Left ventricle myocardium inferior (tissue), 1 donor: ENCODE results near the gene ITGA2. TPM values are rescaled to one million over a fixed set of nuclear protein-coding genes. Genes with fewer than 3 reads are reported as not detected.
A peak's percentile ranks its signal among the peaks of the same experiment; 100 is the strongest.

ENCODE experiments used
- DNase-seq: peaks from one replicate; pipeline ENCODE4 v3.0.0-alpha.2; 2020
- H3K27ac ChIP-seq: fragments of 200-600 bp; replicated peaks from 2 replicates; pipeline ENCODE4 v1.8.0; 2021
- H3K27me3 ChIP-seq: fragments of 200-600 bp; 2 replicates; pipeline ENCODE4 v1.8.0; 2021; ENCODE audit warnings: low read depth
- H3K36me3 ChIP-seq: fragments of 200-600 bp; 2 replicates; pipeline ENCODE4 v1.8.0; 2021
- H3K4me1 ChIP-seq: fragments of 200-600 bp; 2 replicates; pipeline ENCODE4 v1.8.0; 2021
- H3K4me3 ChIP-seq: fragments of 200-600 bp; 2 replicates; pipeline ENCODE4 v1.8.0; 2021; ENCODE audit warnings: mild to moderate bottlenecking, moderate library complexity
- H3K9me3 ChIP-seq: fragments of 200-600 bp; replicated peaks from 2 replicates; pipeline ENCODE4 v1.8.0; 2021
- CTCF ChIP-seq: fragments of 200-600 bp; IDR thresholded peaks from 2 replicates; pipeline ENCODE4 v1.8.0; 2021; ENCODE audit warnings: antibody characterized with exemption, mild to moderate bottlenecking, borderline replicate concordance
- intact Hi-C: fragments of 100-400 bp; cut with micrococcal nuclease; formaldehyde crosslinking; loops from one replicate; pipeline ENCODE4 v1.11.0; 2022
- total RNA-seq: library from RNA; stranded (reverse); fragmentation: NEBNext Ultra II Directional; extraction: Animal tissue kit (Norgen Biotek cat#: 25700); gene quantifications from one replicate; pipeline ENCODE4 v1.2.1, GENCODE V29; 2021
- donor health status: DM: no; HTN: yes; CAD: no; lungs with severe emphysema.

ITGA2 gene
- total RNA-seq, 1 donor from 2014 or later: 0.80 TPM

GRCh38 chr5:52947851-52948250, 41.3 kb upstream of the ITGA2 start:
- H3K4me3 ChIP-seq: no peak overlapping the region
- peak overlapping the region; percentile 37 for H3K27ac ChIP-seq
- peaks cover 7% of the 10 kb centered on the region for H3K36me3 ChIP-seq
- no peak for DNase-seq
- no peak for TF ChIP-seq CTCF
- peaks cover 34% of the 10 kb centered on the region for H3K4me1 ChIP-seq
- no peaks in the 10 kb centered on the region for H3K9me3 ChIP-seq
- no peaks in the 10 kb centered on the region for H3K27me3 ChIP-seq
- intact Hi-C loops: loop anchor here (5.0 kb wide), 1 partner anchor 149 kb away; no protein-coding TSS in a partner anchor

DNA sequence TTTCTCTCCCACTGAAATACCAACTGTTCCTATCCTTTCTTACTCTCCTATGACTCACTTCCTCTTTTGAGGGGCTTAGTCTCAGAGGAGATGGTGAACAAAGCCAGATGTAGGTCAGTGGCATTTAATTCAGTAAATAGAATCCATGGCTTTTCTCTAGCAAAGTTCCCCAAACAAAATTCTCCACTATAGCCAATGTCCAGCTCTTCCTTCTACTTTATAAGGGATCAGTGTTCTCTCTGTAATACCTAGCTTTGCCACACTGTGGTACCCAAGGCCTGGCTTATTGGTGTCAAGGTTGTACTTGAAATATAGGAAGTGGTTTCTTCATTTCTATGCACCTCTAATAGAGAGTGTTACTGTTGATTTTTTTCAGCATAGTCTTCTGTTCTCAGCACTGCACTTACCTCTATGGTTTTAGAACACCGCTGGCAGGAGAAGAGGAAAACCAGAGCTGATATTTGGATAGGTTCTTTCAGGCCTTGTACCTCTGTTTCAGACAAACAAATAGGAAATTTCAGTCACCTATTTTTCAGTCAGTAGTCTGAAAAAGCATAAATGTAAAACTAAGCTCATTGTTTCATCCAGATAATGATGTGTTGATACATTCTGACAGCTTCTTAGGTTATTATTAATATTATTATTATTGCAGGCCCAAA, 40.6 kb upstream of the ITGA2 start:
- TF ChIP-seq CTCF: peak; percentile 82
- intact Hi-C loops: loop anchor here (5.0 kb wide), 1 partner anchor 149 kb away; no protein-coding TSS in a partner anchor
- H3K4me1 ChIP-seq: peaks cover 34% of the 10 kb centered on the region
- no peak overlapping the region for H3K4me3 ChIP-seq
- peak; percentile 16 for DNase-seq
- H3K9me3 ChIP-seq: no peaks in the 10 kb centered on the region
- no peaks in the 10 kb centered on the region for H3K27me3 ChIP-seq
- H3K27ac ChIP-seq: peak overlapping the region; percentile 37
- peaks cover 9% of the 10 kb centered on the region for H3K36me3 ChIP-seq

DNA sequence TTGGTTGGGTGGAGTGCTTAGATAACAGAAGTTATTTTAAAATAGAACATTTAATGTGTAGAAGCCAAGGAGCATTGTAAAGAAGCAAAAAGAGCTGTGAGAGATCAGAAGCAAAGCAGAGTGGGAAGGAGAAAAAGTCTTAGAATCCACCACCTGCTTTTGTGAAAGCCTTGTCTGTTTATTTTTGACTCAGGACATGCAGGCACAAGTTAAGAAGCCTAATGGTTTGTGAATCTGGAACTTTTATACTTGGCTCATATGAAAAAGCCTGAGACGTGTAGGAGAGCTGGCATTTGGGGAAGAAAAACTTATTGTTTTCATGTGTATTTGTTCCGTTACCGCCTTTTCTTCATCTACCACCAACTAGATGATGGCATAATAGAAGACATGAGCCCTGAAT, 38.5 kb upstream of the ITGA2 start:
- DNase-seq: no peak
- no peak overlapping the region for H3K27ac ChIP-seq
- no peaks in the 10 kb centered on the region for H3K9me3 ChIP-seq
- H3K27me3 ChIP-seq: no peaks in the 10 kb centered on the region
- no peak for TF ChIP-seq CTCF
- no peak overlapping the region for H3K4me3 ChIP-seq
- H3K36me3 ChIP-seq: peaks cover 14% of the 10 kb centered on the region
- H3K4me1 ChIP-seq: peaks cover 25% of the 10 kb centered on the region
- intact Hi-C loops: no loop called here

- H3K4me1 ChIP-seq: peaks cover 9% of the 10 kb centered on the region
- intact Hi-C loops: no loop called here
- peaks cover 14% of the 10 kb centered on the region for H3K36me3 ChIP-seq
- H3K27ac ChIP-seq: no peak overlapping the region
- no peak overlapping the region for H3K4me3 ChIP-seq
- DNase-seq: no peak
- no peaks in the 10 kb centered on the region for H3K9me3 ChIP-seq
- no peaks in the 10 kb centered on the region for H3K27me3 ChIP-seq
- TF ChIP-seq CTCF: no peak
These were observed 36.7 kb upstream of the ITGA2 start for GRCh38 chr5:52952483-52952882.

GRCh38 chr5:52956014-52956413, 33.1 kb upstream of the ITGA2 start:
- no peak for TF ChIP-seq CTCF
- Histone ChIP-seq H3K27me3 (no peaks in the 10 kb centered on the region), H3K9me3 (peaks cover 5% of the 10 kb centered on the region), H3K27ac (no peak overlapping the region), H3K4me3 (no peak overlapping the region), H3K36me3 (peaks cover 14% of the 10 kb centered on the region), H3K4me1 (peaks cover under 1% of the 10 kb centered on the region)
- DNase-seq: no peak
- intact Hi-C loops: no loop called here
